ENCODE results near the gene CPAMD8.

CPAMD8 gene

DNA sequence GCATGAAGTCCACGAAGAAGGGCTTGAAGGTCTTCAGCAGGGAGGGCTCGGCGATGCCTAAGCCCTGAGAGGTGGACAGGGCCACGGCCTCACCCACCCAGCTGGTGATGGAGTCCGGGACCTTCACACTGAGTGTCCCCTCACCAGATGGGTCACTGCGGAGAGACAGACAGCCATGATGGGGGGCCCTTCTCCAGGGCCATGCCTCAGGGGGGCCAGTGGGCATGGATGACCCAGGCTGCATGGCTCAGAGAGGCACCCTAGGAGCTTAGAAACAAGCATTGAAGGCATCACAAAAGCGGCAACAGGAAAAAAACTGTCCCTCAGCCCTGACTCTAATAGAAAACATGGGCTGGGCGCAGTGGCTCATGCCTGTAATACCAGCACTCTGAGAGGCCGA is 74.6 kb downstream of the CPAMD8 start:
- no peak for TF ChIP-seq CTCF (conservative IDR thresholded peaks at IDR 0.05)
- no peak overlapping the region for H3K27ac ChIP-seq

DNA sequence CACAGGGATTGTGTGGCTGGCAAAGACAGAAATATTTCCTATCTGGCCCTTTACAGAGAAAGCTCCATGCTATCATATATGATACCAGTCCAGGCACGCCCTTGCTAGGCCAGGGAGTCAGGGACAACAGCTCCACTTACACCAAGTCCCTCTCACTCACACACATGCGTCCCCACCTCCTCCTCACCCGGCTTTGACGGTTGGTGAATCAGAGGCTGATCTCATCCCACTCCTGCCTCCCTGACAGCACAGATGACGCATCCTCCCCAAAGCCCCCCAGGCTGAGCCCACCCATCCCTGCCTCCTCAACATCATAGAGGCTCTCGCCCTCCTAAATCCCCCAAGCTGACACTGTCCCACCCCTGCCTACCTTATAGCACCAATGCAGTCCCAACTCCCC is 75.1 kb downstream of the CPAMD8 start:
- H3K27ac ChIP-seq = no peak overlapping the region
- no peak for TF ChIP-seq CTCF (conservative IDR thresholded peaks at IDR 0.05)

- TF ChIP-seq CTCF (conservative IDR thresholded peaks at IDR 0.05) = no peak
- H3K27ac ChIP-seq = no peak overlapping the region
Measured at GRCh38 chr19:16949496-16950023, 77.0 kb downstream of the CPAMD8 start.

- no peak for TF ChIP-seq CTCF (conservative IDR thresholded peaks at IDR 0.05)
- no peak overlapping the region for H3K27ac ChIP-seq
Measured at GRCh38 chr19:16946951-16947940, 79.4 kb downstream of the CPAMD8 start.

DNA sequence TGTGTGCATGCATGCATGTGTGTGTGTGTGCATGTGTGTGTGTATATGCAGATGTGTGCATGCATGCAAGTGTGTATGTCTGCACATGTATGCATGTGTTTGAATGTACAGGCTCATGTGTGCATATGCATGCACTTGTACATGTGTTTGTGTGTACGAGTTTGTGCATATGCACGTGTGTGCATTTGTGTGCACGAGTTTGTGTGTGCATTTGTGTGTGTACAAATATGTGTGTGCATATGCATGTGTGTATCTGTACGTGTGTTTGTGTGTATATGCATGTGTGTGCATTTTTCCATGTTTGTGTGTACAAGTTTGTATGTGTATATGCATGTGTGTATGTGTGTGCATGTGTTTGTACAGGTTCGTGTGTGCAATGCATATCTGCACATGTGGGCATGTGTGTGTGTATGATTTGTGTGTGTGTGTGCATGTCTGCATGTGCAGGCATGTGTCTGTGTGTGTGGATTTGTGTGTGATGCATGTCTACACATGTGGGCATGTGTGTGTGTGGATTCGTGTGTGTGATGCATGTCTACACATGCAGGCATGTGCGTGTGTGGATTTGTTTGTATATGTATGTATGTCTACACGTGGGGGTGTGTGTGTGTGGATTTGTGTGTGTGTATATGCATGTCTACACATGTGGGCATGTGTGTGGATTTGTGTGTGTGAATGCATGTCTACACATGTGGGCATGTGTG is 80.7 kb downstream of the CPAMD8 start:
- no peak overlapping the region for H3K27ac ChIP-seq
- no peak for TF ChIP-seq CTCF (conservative IDR thresholded peaks at IDR 0.05)

DNA sequence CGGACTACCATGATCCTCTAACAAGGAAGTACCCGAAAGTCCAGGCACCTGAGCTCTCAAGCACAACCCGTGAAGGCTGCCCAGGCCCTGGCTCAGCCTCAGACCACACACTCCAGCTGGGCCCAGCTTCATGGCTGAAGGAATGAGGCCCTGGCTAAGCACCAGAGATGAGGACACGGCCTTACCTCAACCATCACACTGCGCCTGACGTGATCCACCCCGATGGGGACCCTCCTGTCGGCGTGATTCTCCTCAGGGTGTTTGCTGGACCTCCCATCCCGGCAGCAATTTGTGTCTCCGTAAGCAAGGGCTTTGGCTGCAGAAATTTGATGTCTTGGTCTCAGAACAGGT is 81.3 kb downstream of the CPAMD8 start:
- no peak for TF ChIP-seq CTCF (conservative IDR thresholded peaks at IDR 0.05)
- H3K27ac ChIP-seq = no peak overlapping the region

- TF ChIP-seq CTCF (conservative IDR thresholded peaks at IDR 0.05) = no peak
- no peak overlapping the region for H3K27ac ChIP-seq
Measured at GRCh38 chr19:16944626-16945363, 81.8 kb downstream of the CPAMD8 start.
